ENCODE data around the gene HCK. TPM values are rescaled to one million over a fixed set of nuclear protein-coding genes. Genes with fewer than 3 reads are reported as not detected.

The HCK gene
- total and polyA plus RNA-seq, 9 of the 15 experiments (the other 6 are each of a cell fraction or from before 2014, with no cell fraction given), result 0.09 to 0.51 (median 0.27) TPM; not detected in 6

GRCh38 chr20:32013326-32013725, 38.7 kb upstream of the HCK start:
- Histone ChIP-seq H3K27me3 (ENCODE audit: control insufficient read depth in 2 of 2, insufficient read depth in 2 of 2, low read length in 2 of 2) (peaks cover 8 to 52% of the 10 kb centered on the region in 2 experiments; a peak in 4 of 5 replicates), H3K9ac (ENCODE audit: insufficient read depth in 1 of 2, low read depth in 2 of 2, low read length in 2 of 2) (no peak overlapping the region), H3K79me2 (ENCODE audit: control insufficient read depth, insufficient read depth, low read length) (no peaks in the 10 kb centered on the region), H3K4me1 (replicated peaks in 1 of 2; ENCODE audit: control insufficient read depth in 2 of 2, insufficient read depth in 2 of 2, low read length in 2 of 2) (peaks cover 0 to 7% of the 10 kb centered on the region in 2 experiments; a peak in 4 of 5 replicates), H3K4me3 (no peak overlapping the region), H2AFZ (ENCODE audit: low read depth, low read length) (no peak overlapping the region), H3K27ac (ENCODE audit: extremely low read depth, low read depth, low read length) (no peak overlapping the region), H3K4me2 (ENCODE audit: insufficient read depth, low read length) (no peak overlapping the region), H4K20me1 (replicated peaks; ENCODE audit: control insufficient read depth, insufficient read depth, low read length) (peaks cover 3% of the 10 kb centered on the region; the same call in 1 of the 2 replicates), H3K9me3 (replicated peaks; ENCODE audit: control insufficient read depth, insufficient read depth, low read depth, low read length) (no peaks in the 10 kb centered on the region), H3K9me1 (ENCODE audit: control insufficient read depth, insufficient read depth, low read length) (no peaks in the 10 kb centered on the region), H3K36me3 (ENCODE audit: control insufficient read depth, insufficient read depth, low read length) (no peaks in the 10 kb centered on the region)
- intact Hi-C loops (cut with micrococcal nuclease) (no loop called here), in situ Hi-C loops (cut with MboI) (no loop called here)
- ChIA-PET CTCF (ENCODE audit: low intra/inter-chr PET ratio) (no interaction called here), POLR2A (interaction anchor here (0.6 to 0.9 kb wide), 4 partner anchors 22 to 188 kb away, joined by 3 to 5 read pairs (median 3); no protein-coding TSS in a partner anchor)
- WGBS (ENCODE audit: insufficient coverage, low coverage, missing lambda C conversion rate), result 0% methylated on average over 5 of the region's 7 CpGs
- ATAC-seq (no peak), FAIRE-seq (no peak), DNase-seq (ENCODE audit: extremely low read depth in 1 of 4, low spot score in 3 of 4) (no peak)
- TF ChIP-seq PTBP1 (IDR thresholded peaks at IDR 0.05; ENCODE audit: low read depth, low read length) (no peak), SLC30A9 (CRISPR knock-in tag; IDR thresholded peaks at IDR 0.05) (no peak), RHOXF2B (CRISPR knock-in tag; conservative IDR thresholded peaks at IDR 0.05) (no peak), VEZF1 (CRISPR knock-in tag; IDR thresholded peaks at IDR 0.05) (no peak), SMARCE1 (IDR thresholded peaks at IDR 0.05) (no peak), HMG20A (CRISPR knock-in tag; conservative IDR thresholded peaks at IDR 0.05) (no peak)
- BruUV-seq (replicated peaks), result no TSS peak

All from K562 (cell line).